Effector CD8-positive, alpha-beta T cell (primary cell): ENCODE data around the gene BRMS1L.
"Not testable (repeated sequence)": the region's sequence is repeated elsewhere in the genome, so short reads cannot be mapped to it uniquely, and the experiment has no call there.

Experiments used
- DNase-seq: peaks from one replicate; lab custom pipeline; 2025; lab: John Stamatoyannopoulos, UW

Gene BRMS1L

DNA sequence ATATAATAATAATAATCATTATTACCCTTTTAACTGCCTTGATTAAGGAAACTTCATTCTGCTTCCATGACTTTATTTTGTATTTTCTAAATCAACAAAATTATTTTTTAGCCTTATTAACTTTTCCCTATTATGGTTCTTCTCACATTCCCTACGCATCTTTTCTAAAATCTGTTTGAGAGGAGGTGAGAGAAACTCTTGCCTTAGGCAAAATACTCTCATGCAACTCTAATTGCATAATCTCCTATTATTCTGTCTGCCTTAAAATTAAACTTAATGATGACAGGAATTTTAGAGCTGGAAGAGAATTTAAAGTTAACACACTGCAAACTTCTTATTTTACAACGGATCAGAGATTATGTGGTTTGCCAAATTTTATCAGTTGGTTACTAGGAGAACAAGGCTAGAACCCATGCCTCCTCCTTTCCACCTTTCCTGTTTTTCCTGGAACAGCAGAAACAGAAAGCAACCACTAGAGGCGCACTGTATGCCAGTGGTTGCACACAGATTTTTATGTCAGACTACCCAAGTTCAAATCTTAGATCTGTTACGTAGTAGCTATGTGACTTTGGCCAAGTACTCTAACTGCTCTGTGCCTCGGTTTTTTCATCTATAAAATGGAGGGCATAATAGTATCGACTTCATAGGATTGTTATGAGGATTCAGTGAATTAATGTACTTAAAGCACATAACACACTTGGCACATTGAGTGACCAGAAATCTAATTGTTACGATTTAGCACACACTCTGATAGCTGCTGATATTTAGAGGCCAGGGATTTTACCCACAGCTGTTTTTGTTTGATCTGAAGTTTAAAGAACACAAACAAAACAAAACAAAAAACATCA lies 4.3 kb upstream of the BRMS1L start:
- no peak for DNase-seq

DNA sequence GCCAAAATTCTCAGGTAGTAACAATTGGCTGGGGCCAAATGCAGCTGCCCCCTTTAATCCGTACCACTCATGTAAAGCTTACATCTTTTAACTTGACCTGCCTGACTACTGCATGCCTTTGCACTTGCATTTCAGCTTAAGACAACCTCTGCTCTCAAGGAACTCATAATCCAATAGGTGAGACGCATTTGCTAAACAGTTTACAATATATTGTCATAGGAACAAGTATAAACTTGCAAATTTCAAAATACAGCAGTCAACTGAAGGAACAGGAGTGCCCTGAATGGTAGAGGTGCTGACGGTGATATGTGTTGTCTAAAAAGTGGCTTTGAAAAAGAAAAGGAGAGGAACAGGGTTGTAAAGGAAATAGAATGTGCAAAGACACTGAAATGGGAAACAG lies 3.6 kb upstream of the BRMS1L start:
- DNase-seq: no peak

GRCh38 chr14:35824446-35825165 lies 1.5 kb upstream of the BRMS1L start:
- DNase-seq: not testable (repeated sequence)

DNA sequence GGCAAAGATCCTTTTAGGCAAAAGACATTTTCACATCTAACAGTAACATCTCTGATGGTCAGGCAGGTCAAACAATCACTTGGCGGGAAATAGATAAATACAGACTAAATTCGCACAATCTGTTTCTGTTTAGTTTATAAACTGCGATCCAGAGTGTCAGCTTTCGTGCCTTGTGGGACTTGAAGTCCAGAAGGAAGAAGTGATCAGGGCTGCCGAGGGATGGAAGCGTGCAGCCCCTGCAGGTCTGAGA lies 245 bp upstream of the BRMS1L start:
- DNase-seq: no peak

DNA sequence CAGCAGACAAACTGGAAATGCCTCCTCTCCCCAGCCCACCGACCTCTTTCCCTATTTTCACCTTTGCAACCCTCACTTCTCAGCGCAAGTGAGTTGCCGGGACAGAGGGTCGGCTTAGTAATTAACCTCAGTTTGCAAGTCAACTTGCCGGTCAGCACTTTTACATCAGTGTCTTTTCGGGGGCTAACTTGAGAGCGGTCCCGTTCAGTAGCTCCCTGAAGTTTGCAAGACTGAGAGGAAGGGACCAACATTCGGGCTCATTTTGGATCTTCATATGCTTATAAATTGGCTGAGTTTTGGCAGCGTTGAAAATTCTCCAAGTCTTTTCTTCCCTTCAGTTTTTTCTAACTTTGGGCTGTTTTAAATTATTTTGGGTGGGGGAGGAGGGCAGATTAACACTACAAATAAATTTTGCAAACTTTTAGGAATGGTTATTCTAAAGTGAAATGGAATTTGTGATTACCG lies 846 bp downstream of the BRMS1L start:
- no peak for DNase-seq

DNA sequence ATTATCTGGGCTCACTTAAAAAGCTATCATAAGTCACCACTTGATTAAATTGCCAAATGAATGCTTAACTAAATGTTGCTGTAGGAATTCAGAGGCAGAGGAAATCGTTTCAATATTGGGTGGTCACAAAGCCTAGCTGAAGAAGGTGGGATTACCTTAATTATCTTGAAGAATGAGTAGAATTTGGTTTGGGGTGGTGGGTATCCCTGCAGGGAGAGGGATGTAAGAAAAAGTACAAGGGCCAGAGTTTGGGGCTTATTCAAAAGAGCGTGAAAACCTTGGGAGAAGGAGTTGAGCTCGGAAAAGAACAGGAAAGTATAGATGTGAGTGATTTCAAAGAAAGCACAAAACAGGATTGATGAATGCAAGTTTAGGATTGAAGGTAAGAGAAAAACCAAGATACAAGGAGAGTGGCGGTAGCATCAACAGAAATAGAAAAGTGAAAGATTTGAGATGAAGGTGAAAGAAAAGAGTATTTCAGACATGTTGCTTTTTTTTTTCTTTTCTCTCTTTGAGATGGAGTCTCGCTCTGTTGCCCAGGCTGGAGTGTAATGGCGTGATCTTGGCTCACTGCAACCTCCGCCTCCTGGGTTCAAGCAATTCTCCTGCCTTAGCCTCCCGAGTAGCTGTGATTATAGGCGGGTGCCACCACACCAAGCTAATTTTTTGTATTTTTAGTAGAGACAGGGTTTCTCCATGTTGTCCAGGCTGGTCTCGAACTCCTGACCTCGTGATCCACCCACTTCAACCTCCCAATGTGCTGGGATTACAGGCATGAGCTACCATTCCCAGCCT lies 1.7 kb downstream of the BRMS1L start:
- no peak for DNase-seq

DNA sequence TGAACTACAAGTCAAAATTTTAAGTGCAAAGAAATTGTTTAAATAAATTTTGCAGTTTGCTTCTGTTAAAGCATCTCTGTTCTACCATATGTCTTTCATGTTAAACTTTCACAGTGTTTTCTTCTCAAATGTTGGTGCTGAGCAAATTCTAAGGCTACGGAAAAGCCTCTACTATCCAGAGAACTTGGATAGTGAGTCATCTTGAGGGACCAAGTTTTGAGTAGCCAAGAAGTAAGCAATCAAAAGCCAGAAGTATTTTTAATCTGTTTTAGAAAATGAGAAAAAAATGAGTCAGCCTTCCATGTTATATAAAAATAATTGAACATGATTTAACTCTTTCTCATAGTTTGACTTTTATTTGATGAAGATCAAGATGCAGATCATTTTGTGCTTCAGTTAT lies 3.3 kb downstream of the BRMS1L start:
- no peak for DNase-seq

- no peak for DNase-seq
Observed at GRCh38 chr14:35835208-35835982, 9.3 kb downstream of the BRMS1L start.

GRCh38 chr14:35841704-35842103 lies 15.6 kb downstream of the BRMS1L start:
- DNase-seq: not testable (repeated sequence)

GRCh38 chr14:35842245-35842644 lies 16.1 kb downstream of the BRMS1L start:
- DNase-seq: not testable (repeated sequence)

GRCh38 chr14:35844494-35844893 lies 18.4 kb downstream of the BRMS1L start:
- DNase-seq: no peak

- DNase-seq: no peak
Observed at GRCh38 chr14:35847636-35848035, 21.5 kb downstream of the BRMS1L start.

DNA sequence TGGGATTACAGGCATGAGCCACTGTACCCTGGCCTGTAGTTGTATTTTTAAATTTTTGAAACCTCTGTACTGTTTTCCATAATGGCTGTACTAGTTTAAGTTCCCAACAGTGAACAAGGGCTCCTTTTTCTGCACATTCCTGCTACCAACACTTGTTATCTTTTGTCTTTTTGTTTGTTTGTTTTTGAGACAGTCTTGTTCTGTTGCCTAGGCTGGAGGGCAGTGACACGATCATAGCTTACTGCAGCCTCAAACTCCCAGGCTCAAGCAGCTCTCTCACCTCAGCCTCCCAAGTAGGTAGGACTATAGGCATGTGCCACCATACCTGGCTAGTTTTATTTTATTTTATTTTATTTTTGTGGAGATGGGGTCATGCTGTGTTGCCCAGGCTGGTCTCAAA lies 23.0 kb downstream of the BRMS1L start:
- no peak for DNase-seq

GRCh38 chr14:35851823-35852222 lies 25.7 kb downstream of the BRMS1L start:
- DNase-seq: no peak

GRCh38 chr14:35853225-35853624 lies 27.1 kb downstream of the BRMS1L start:
- no peak for DNase-seq

- no peak for DNase-seq
Observed at GRCh38 chr14:35854696-35855270, 28.6 kb downstream of the BRMS1L start.

DNA sequence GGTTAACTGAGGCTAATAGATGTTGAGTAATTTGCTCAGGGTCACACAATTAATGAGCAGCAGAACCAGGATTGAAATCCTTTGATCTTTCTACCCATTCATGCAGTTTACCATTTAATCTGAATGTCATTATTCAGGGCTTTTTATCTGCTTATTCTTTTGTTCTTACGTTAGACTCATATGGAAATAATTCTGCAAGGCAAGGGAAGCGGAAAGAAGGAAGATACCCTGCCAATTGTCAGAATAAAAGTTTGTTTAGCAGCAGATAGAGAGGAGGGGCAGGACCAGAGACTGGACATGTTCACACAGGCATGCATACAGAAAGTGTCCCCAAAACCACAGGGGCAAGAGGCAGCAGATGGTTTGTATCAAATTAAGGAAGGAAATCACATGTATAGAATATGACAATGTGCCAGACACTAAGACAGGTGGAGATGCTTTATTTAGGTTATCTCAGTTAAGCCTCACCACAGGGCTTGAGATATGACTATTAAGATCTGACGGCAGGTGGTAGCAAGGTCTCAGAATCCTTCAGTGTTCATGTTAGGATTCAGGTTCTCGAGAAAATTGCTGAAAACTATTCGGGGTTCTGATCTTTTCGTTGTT lies 29.8 kb downstream of the BRMS1L start:
- DNase-seq: no peak

DNA sequence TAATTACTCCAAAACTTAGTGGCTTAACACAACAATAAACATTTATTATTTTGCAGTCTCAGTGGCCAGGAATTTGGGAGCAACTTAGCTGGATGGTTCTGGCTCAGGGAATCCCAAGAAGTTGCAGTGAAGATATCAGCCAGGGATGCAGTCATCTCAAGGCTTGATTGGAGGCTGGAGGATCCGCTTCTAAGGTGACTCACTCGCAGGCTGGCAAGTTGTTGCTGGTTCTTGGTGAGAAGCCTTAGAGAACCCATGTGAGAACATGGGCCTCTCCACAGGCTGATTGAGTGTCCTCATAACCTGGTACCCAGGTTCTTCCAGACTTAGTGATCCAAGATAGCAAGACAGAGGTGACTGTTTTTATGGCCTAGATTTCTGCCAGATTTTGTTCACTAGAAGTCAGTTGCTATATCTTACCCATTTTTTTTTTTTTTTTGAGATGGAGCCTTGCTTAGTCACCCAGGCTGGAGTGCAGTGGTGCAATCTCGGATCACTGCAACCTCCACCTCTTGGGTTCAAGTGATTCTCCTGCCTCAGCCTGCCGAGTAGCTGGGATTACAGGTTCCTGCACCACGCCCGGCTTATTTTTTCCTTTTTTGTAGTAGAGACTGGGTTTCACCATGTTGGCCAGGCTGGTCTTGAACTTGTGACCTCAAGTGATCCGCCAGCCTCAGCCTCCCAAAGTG lies 32.5 kb downstream of the BRMS1L start:
- DNase-seq: no peak

DNA sequence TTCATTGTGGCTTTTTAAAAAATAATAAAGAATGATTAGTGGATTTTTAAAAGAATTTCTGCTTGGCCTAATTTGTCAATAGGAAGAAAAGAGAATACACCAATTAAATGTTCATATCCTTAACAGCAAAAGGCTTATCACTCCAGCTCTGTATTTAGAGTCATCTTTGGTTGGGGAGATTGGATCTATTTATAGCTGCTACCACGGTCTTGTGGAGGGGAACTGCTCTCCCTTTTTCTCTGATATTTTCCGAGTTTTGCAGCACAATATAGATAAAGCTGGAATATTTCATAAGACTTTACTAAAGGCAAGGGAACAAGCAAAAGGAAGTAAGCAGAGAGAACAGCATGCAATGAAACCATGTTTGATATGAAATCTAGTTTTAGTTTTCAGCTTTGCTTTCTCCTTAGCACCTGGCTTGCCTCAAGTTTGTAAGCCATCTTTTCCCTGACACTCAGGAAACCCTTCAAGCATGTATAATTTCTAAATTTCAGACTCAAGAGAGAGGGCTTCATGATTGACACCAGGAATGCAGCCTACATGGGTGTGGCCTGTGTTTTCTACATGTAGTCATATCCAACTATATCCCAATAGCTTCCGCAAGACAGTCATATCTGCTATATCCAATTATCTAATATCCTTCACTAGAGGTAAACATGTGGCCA lies 35.2 kb downstream of the BRMS1L start:
- no peak for DNase-seq
